Ramos (cell line): Measurements from ENCODE around the gene BORCS5.
"Not testable (repeated sequence)": the region's sequence is repeated elsewhere in the genome, so short reads cannot be mapped to it uniquely, and the experiment has no call there.

ENCODE experiments used
- in situ Hi-C: fragments of 300-500 bp; cut with MboI; formaldehyde crosslinking; loops from one replicate; pipeline ENCODE4 v1.14.3; 2022; ENCODE audit warnings: low sequenced_read_pairs; ENCODE audit not compliant: unreplicated experiment

The BORCS5 gene

GRCh38 chr12:12351468-12352185 lies 5.3 kb upstream of the BORCS5 start:
- in situ Hi-C loops = not testable (repeated sequence)

DNA sequence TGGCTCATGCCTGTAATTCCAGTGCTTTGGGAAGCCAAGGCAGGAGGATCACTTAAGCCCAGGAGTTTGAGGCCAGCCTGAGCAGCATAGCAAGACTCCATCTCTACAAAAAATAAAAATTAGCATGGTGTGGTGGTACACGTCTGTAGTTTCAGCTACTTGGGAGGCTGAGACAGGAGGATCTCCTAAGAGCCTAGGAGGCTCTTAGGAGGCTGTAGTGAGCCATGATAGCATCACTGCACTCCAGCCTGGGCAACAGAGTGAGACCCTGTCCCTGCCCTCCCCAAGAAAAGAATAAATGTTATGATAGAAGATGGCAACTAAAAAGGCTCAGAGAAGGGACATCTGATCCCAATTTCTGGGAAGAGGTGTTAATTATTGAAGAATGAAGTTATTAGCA lies 3.6 kb upstream of the BORCS5 start:
- in situ Hi-C loops = no loop called here

DNA sequence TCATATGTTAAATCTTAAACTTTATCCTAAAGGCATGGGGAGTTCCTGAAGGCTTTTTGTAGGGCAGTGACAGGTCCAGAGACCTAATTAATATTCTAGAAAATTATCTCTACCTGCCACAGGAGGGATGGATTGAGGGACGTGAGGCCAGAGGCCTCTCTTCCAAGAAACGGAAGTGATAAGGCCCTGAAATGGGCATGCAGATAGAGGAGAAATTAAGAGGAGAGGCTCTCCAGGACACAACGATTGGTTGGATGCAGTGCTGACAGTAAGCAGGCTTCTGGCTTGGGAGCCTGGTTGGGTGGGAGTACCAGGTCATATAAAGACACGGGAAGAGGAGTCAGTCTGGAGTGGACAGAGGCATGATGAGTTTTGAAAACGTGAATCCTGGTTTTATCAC lies 3.1 kb upstream of the BORCS5 start:
- in situ Hi-C loops = no loop called here

GRCh38 chr12:12356467-12356895 lies 397 bp upstream of the BORCS5 start:
- in situ Hi-C loops = no loop called here

DNA sequence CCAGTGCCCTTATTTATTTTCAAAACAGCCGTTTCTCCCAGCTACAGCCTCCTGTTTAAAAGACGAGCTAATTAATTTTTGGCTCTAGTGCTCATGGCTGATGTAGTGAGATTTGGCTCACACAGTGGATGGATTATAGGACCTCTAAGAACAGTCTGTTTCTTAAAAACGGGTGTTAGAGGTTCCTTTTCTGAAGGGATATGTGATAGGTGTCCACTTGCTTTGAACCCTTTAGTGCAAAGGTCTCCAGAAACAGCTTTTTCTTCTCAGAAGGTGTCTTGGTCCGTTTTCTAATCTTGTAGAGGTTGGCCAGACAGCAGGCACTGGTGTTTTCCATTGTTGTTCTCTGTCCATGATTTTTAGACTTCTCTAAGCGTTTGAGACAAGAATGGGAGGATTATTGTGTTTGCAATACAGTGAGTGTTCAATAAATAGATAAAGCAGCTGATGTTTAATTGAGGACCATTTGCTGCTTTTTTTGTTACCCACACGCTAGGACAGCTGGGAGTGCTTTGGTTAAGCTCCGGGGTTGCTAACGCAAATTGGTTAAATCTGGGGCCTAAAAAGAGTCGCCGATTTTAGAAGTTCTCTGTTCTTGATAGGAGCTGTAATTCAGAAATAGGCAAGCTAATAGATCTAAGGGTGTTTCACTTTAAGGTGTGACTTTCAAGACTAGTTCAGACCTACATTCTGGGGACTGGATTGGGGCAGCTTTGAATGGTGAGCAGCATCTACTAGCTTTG lies 1.0 kb downstream of the BORCS5 start:
- in situ Hi-C loops = no loop called here

GRCh38 chr12:12358528-12358927 lies 1.6 kb downstream of the BORCS5 start:
- in situ Hi-C loops = no loop called here

GRCh38 chr12:12364787-12365445 lies 8.0 kb downstream of the BORCS5 start:
- in situ Hi-C loops = no loop called here

DNA sequence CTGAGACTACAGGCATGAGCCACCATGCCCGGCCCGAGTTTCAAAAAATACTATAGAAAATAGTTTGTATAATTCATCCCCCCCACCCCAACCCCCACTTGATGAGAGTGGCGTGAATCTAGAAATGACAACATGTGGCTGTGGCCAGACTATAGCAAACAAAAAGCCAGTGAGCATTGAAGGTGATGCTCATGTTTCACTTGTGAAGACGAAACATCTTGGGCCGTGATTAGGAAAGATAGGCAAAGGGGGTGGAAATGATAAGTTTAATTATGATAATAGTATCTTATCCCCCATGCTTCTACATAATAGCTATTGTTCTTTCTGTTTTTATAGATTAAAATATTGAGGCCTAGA lies 8.5 kb downstream of the BORCS5 start:
- in situ Hi-C loops = no loop called here

- in situ Hi-C loops = no loop called here
Measured at GRCh38 chr12:12365931-12366431, 9.1 kb downstream of the BORCS5 start.

GRCh38 chr12:12366701-12367481 lies 10.0 kb downstream of the BORCS5 start:
- in situ Hi-C loops = no loop called here

DNA sequence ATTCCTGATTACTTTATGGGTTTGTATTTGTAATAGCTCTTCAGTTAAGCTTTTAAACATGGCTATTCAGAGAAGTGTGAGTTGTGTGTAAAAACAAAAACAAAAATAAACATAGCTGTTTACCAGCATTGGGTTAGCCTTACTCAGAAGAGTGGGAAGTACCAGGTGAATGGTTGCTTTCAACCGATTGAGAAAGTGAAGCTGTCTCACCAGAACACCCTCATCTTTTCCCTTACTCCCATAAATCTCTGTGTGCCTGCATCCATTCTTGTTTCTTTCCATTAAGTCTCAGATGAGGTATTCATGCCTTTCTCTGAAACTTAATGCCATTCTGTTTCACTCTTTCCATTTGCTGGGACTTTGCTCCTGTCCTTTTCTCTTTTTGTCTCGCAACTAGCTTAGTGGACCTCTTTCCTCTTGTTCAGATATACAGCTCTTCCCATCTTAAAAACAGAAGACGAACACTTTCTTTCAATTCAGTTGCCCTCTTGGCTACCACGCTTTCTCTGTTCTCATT lies 10.7 kb downstream of the BORCS5 start:
- in situ Hi-C loops = no loop called here

GRCh38 chr12:12372946-12373722 lies 16.3 kb downstream of the BORCS5 start:
- in situ Hi-C loops = no loop called here

DNA sequence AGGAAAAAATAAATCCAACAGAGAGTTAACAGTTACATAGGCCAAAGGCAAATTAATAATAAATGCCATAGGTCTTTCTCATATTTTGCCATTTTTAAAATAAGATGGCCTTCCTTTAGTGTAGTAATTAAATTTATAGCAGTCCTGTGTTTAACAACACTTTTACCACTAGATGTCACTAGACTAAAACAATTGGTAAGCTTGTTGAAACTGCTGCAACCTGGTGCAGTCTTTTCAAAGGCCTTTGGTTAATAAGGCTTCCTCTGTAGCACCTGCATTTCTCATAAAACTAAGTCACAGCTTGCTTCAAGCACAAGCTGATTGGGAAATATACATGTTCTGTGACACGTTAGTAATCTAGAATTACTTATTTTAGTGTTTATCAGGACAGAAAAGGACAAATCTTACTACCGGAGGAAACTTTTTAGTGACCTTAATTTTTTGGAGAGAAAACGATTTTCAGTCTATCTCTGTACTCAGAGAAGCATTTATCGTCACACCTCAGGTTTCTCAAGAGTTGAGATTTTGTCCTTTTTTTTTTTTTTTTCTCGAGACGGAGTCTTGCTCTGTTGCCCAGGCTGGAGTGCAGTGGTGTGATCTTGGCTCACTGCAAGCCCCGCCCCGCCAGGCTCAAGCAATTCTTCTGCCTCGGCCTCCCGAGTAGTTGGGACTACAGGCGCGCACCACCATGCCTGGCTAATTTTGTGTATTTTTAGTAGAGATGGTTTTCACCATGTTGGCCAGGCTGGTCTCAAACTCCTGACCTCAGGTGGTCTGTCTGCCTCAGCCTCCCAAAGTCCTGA lies 20.0 kb downstream of the BORCS5 start:
- in situ Hi-C loops = loop anchor here (25.0 kb wide), 1 partner anchor 360 kb away; no protein-coding TSS in a partner anchor

DNA sequence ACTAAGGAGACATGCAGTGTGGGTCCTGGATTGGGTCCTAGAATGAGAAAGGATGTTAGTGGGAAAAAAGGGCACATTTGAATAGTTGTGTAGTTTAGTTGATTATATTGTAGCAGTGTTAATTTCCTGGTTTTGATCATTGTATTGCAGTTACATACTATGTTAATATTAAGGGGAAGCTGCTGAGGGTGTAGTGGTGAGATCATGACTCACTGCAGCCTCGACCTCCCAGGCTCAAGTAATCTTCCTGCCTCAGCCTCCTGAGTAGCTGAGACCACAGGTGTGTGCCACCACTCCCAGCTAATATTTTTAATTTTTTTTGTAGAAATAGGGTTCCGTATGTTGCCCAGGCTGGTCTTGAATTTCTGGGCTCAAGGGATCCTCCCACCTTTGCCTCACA lies 21.7 kb downstream of the BORCS5 start:
- in situ Hi-C loops = loop anchor here (25.0 kb wide), 1 partner anchor 359 kb away; no protein-coding TSS in a partner anchor

- in situ Hi-C loops = loop anchor here (25.0 kb wide), 1 partner anchor 357 kb away; no protein-coding TSS in a partner anchor
Measured at GRCh38 chr12:12379831-12380730, 23.2 kb downstream of the BORCS5 start.

- in situ Hi-C loops = loop anchor here (25.0 kb wide), 1 partner anchor 356 kb away; no protein-coding TSS in a partner anchor
Measured at GRCh38 chr12:12380949-12381593, 24.2 kb downstream of the BORCS5 start.

GRCh38 chr12:12381982-12382381 lies 25.1 kb downstream of the BORCS5 start:
- in situ Hi-C loops = loop anchor here (25.0 kb wide), 1 partner anchor 355 kb away; no protein-coding TSS in a partner anchor
